SK-N-MC (cell line): ENCODE results near the gene SAA2.
"Not testable (repeated sequence)": the region's sequence is repeated elsewhere in the genome, so short reads cannot be mapped to it uniquely, and the experiment has no call there.

Experiments used
- DNase-seq: peaks from one replicate; pipeline ENCODE4 v3.0.0-alpha.2; 2011; ENCODE audit warnings: low read depth, low spot score
- H3K27ac ChIP-seq: fragments of 200-600 bp; sonication (generic); 2 replicates; pipeline ENCODE4 v1.5.1; 2016; ENCODE audit warnings: mixed run types
- H3K36me3 ChIP-seq: fragments of 200-600 bp; sonication (generic); 2 replicates; pipeline ENCODE4 v1.6.1; 2017; ENCODE audit warnings: antibody characterized with exemption, low read length, mixed read lengths; ENCODE audit not compliant: insufficient read depth
- H3K4me3 ChIP-seq: fragments of 200-600 bp; sonication (generic); 2 replicates; pipeline ENCODE4 v1.5.1; 2016
- H3K9ac ChIP-seq: fragments of 200-600 bp; sonication (generic); 2 replicates; pipeline ENCODE4 v1.8.0; 2017; ENCODE audit warnings: mixed run types, mixed read lengths; ENCODE audit not compliant: insufficient read length
- H3K9me3 ChIP-seq: fragments of 200-600 bp; sonication (generic); 2 replicates; pipeline ENCODE4 v1.6.1; 2017; ENCODE audit warnings: low read depth, mild to moderate bottlenecking, antibody characterized with exemption, low read length, moderate library complexity, mixed read lengths
- EZH2 ChIP-seq: fragments of 200-600 bp; sonication (generic); IDR thresholded peaks from one replicate; pipeline ENCODE4 v1.6.1; 2017; ENCODE audit warnings: antibody characterized with exemption
- FOXP2 ChIP-seq: optimal IDR thresholded peaks from 2 replicates; pipeline ENCODE3; 2011; ENCODE audit warnings: mild to moderate bottlenecking, moderate library complexity; ENCODE audit not compliant: insufficient read depth; ENCODE audit errors: extremely low read length, control extremely low read depth
- POLR2AphosphoS5 ChIP-seq: IDR thresholded peaks from 2 replicates; pipeline ENCODE4 v1.6.1; 2012; ENCODE audit warnings: mild to moderate bottlenecking, low read depth, low read length, borderline replicate concordance

The SAA2 gene

DNA sequence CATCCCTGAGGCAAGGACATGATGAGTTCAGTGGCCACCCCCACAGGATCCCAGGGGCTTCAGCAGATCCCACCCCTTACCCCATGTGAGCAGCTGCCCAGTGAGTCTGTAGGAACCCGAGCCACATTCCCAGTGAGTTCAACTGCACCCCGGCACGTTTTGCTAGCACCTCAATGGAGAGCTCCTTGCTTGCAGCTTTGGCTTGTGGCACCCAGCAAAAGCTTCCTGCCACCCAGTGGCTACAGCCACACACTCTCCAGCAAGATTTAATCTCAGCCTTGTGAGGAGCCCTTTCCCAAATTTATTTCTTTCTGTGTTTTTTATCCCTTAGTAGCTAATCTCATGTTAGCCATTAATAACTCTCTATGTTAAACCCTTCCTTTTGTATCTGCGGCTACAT lies 21.6 kb upstream of the SAA2 start:
- H3K36me3 ChIP-seq = no peaks in the 10 kb centered on the region
- H3K9me3 ChIP-seq = no peaks in the 10 kb centered on the region
- no peak overlapping the region for H3K9ac ChIP-seq
- DNase-seq = no peak
- no peak overlapping the region for H3K27ac ChIP-seq
- TF ChIP-seq POLR2AphosphoS5 (no peak), EZH2 (no peak), FOXP2 (no peak)
- no peak overlapping the region for H3K4me3 ChIP-seq

DNA sequence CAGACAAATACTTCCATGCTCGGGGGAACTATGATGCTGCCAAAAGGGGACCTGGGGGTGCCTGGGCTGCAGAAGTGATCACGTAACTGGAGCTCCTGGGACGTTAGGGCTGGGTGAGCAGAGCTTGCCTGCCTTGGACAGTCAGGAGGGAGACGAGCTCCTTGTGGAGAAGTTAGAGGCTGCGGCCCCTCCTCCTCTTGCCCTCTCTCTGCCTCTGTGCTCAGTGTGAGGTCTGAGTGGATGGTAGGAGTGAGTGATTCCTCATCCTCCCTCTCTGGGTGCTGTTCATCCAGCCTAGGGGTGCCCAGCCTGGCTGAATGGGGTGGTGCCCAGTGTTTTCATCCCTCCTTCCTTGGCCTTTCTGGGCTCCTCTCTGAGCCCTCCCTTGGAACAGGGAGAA lies 20.8 kb upstream of the SAA2 start:
- not testable (repeated sequence) for H3K36me3 ChIP-seq, DNase-seq, H3K9me3 ChIP-seq, H3K27ac ChIP-seq, H3K4me3 ChIP-seq, H3K9ac ChIP-seq

DNA sequence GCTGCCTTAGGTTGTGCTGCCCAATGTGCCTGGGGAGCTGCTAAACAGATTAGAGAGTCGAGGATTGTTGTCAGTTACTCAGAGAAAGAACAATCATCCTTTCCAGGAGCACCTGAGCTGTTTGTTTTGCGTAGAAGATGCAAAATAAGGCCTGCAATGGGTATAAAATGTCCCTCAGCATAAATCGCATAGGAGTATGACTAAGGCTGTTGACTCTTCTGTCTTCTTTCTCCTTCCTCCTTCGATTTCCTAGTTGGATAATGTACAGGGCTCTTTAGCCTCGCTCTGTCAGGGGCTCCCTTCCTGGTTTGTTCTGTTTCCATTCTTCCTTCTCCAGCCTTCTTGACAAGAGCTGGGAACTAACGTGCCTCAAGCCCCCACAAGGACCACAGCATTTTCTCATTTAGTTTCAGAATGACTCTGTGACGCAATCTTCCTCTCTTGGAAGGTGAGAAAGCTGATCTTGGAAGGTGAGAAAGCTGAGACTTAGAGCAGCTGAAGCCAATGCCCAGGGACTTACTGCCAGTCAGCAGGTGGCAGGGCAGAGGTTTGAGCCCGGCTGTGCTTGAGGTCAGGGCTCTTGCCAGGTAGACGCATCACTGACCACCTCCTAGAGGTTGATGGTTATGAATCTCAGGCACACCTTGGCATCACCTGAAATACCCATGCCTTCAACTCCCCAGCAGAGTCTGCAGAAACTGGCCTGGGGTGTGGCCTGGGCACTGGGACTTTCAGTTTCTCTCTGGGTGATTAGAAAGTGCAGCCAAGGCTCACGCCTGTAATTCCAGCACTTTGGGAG lies 19.1 kb upstream of the SAA2 start:
- DNase-seq, H3K9me3 ChIP-seq, H3K4me3 ChIP-seq, H3K9ac ChIP-seq, H3K27ac ChIP-seq, H3K36me3 ChIP-seq: not testable (repeated sequence)

DNA sequence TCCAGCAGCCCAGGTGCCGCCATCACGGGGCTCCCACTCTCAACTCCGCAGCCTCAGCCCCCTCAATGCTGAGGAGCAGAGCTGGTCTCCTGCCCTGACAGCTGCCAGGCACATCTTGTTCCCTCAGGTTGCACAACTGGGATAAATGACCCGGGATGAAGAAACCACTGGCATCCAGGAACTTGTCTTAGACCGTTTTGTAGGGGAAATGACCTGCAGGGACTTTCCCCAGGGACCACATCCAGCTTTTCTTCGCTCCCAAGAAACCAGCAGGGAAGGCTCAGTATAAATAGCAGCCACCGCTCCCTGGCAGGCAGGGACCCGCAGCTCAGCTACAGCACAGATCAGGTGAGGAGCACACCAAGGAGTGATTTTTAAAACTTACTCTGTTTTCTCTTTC lies 17.5 kb upstream of the SAA2 start, which contains the start of gene SAA1:
Gene SAA1, plus strand, starts transcription at position 316 of the 400 bp plus-strand sequence. CDS start 624 bp downstream, outside the sequence.
- no peaks in the 10 kb centered on the region for H3K9me3 ChIP-seq
- no peak within 1 kb of the TSS for H3K4me3 ChIP-seq
- no peak within 1 kb of the TSS for H3K27ac ChIP-seq
- DNase-seq = no peak
- no peak for TF ChIP-seq EZH2
- no peak for TF ChIP-seq POLR2AphosphoS5
- TF ChIP-seq FOXP2 = no peak
- H3K36me3 ChIP-seq = no peaks in the 10 kb centered on the region
- H3K9ac ChIP-seq = no peak within 1 kb of the TSS

DNA sequence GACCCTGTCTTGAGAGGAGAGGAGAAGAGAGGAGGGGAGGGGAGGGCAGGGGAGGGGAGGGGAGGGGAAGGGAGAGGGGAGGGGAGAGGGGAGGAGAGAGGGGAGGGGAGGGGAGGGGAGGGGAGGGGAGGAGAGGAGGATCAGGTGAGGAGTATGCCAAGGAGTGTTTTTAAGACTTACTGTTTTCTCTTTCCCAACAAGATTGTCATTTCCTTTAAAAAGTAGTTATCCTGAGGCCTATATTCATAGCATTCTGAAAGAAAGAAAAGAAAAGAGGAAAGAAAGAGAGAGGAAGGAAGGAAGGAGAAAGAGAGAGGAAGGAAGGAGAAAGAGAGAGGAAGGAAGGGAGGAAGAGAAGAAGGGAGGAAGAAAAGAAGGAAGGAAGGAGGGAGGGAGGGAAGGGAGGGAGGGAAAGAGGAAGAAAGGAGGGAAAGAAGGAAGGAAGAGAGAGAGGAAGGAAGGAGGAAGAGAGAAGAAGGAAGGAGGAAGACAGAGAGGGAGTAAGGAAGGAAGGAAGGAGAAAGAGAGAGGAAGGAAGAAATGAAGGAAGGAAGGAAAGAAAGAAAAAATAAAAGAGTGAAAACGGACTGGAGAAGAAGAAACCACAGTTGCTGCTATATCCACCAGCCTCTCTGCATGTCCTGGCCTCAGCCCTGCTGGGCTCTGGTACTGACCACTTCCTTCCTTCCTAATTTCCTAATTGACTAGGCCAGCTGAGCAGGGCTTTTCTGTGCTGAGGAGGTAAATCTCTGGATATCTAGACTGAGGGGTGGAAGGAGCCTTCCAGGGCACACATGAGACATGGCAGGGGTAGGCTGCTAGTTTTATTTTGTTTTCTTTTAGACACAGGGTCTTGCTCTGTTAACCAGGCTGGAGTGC lies 16.4 kb upstream of the SAA2 start:
- Histone ChIP-seq H3K9me3 (no peaks in the 10 kb centered on the region), H3K27ac (no peak overlapping the region), H3K4me3 (no peak overlapping the region), H3K36me3 (no peaks in the 10 kb centered on the region), H3K9ac (no peak overlapping the region)
- DNase-seq = no peak
- TF ChIP-seq POLR2AphosphoS5 = no peak
- TF ChIP-seq EZH2 = no peak
- no peak for TF ChIP-seq FOXP2

GRCh38 chr11:18264035-18264434 lies 15.6 kb upstream of the SAA2 start:
- Histone ChIP-seq H3K27ac (no peak overlapping the region), H3K36me3 (no peaks in the 10 kb centered on the region), H3K4me3 (no peak overlapping the region), H3K9ac (no peak overlapping the region), H3K9me3 (no peaks in the 10 kb centered on the region)
- DNase-seq = no peak
- TF ChIP-seq FOXP2 (no peak), EZH2 (no peak), POLR2AphosphoS5 (no peak)

- H3K9ac ChIP-seq, H3K36me3 ChIP-seq, H3K4me3 ChIP-seq, H3K27ac ChIP-seq, DNase-seq, H3K9me3 ChIP-seq: not testable (repeated sequence)
Measured at GRCh38 chr11:18262681-18263350, 14.3 kb upstream of the SAA2 start.

- TF ChIP-seq FOXP2 = no peak
- TF ChIP-seq EZH2 = no peak
- TF ChIP-seq POLR2AphosphoS5 = no peak
- DNase-seq = no peak
- H3K9ac ChIP-seq = no peak overlapping the region
Measured at GRCh38 chr11:18261721-18262120, 13.3 kb upstream of the SAA2 start.

More at GRCh38 chr11:18261721-18262120, 13.3 kb upstream of the SAA2 start:
- Histone ChIP-seq H3K27ac (no peak overlapping the region), H3K36me3 (no peaks in the 10 kb centered on the region), H3K4me3 (no peak overlapping the region), H3K9me3 (no peaks in the 10 kb centered on the region)
